ENCODE data around the gene ZNF70. TPM values are rescaled to one million over a fixed set of nuclear protein-coding genes. Genes with fewer than 3 reads are reported as not detected.

The ZNF70 gene
- total RNA-seq, 1 donor from 2014 or later = 12.1 TPM

DNA sequence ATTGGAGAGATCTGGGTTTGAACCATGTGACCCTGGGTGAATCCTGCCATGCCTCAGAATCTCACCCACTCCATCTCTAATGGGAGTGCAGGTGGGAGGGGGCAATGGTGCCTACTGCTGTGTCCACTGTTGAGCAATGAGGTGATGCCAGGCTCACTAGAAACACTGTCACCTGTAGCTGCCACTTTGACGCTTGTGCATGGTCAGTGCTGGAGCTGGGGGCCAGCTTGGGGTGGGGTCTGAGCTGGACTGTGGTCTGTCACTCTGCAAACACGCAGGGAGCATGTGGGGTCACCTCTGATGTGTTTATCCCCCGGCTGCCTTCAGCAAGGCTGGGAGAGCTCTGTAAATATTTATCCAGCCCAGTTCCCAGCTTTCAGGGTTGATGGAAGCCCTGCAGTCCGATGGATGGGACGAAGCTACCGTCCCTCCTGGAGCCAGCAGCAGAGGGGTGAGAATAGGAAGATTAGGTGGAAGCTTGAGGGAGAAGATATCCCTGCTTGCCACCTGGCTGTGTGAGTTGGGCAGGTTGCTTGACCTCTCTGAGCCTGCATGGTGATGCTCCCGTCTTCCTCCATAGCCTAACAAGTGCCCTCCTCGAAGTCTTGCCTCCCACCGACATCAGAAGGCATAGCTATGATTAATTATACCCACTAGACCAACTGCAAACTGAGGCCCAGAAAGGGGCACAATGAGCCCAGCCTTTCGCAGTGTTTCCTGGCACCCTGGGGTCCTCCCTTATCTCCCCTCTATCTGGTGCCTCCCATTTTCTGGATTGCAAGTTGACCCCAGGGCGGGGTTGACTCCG is 23.4 kb upstream of the ZNF70 start:
- no peak for DNase-seq (ENCODE audit: low spot score)
- TF ChIP-seq, protein P1, sequence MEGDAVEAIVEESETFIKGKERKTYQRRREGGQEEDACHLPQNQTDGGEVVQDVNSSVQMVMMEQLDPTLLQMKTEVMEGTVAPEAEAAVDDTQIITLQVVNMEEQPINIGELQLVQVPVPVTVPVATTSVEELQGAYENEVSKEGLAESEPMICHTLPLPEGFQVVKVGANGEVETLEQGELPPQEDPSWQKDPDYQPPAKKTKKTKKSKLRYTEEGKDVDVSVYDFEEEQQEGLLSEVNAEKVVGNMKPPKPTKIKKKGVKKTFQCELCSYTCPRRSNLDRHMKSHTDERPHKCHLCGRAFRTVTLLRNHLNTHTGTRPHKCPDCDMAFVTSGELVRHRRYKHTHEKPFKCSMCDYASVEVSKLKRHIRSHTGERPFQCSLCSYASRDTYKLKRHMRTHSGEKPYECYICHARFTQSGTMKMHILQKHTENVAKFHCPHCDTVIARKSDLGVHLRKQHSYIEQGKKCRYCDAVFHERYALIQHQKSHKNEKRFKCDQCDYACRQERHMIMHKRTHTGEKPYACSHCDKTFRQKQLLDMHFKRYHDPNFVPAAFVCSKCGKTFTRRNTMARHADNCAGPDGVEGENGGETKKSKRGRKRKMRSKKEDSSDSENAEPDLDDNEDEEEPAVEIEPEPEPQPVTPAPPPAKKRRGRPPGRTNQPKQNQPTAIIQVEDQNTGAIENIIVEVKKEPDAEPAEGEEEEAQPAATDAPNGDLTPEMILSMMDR (IDR thresholded peaks at IDR 0.05) = no peak
- H3K27me3 Mint-ChIP-seq (ENCODE audit: low read depth) = no peaks in the 10 kb centered on the region
- no peaks in the 10 kb centered on the region for H3K36me3 Mint-ChIP-seq (ENCODE audit: low read depth)
- H3K9me3 Mint-ChIP-seq (ENCODE audit: low read depth) = no peaks in the 10 kb centered on the region
- peak overlapping the region; percentile 71 for H3K27ac Mint-ChIP-seq (ENCODE audit: unreplicated experiment)
- H3K4me3 Mint-ChIP-seq (ENCODE audit: unreplicated experiment) = peak overlapping the region; percentile 71
- peaks cover 58% of the 10 kb centered on the region for H3K4me1 Mint-ChIP-seq (ENCODE audit: low read depth)

DNA sequence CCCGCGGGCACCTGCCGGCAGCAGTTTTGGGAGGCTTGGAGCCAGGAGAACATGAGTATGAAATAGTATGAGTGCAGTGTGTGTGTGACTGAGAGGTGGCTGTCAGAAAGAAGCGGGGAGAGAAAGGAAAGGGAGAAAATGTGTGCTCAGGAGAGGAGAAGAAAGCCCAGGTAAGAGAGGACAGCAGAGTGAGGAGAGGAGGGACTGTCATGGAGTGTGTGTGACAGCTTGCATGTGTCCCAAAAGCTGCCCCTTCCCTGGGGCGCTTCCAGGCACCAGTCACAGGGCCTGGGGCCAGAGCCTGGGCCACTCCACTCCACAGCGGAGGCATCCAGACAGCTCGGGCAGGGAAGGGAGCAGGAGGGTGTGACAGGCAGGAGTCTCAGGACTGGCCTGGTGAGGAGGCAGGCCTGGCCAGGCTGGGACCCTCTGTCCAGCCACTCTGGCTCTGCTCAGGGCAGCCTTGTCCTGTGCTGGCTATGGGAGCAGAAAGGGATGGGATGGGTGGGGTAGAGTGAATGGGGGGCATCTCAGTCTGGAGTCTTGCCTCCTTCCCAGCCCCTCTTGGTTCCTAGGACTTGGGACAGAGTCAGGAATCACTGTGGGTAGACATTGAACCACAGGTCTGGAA is 22.7 kb upstream of the ZNF70 start:
- no peaks in the 10 kb centered on the region for H3K9me3 Mint-ChIP-seq (ENCODE audit: low read depth)
- no peaks in the 10 kb centered on the region for H3K27me3 Mint-ChIP-seq (ENCODE audit: low read depth)
- no peaks in the 10 kb centered on the region for H3K36me3 Mint-ChIP-seq (ENCODE audit: low read depth)
- TF ChIP-seq, protein P1 (IDR thresholded peaks at IDR 0.05) = no peak
- peaks cover 63% of the 10 kb centered on the region for H3K4me1 Mint-ChIP-seq (ENCODE audit: low read depth)
- no peak for DNase-seq (ENCODE audit: low spot score)
- peak overlapping the region; percentile 71 for H3K4me3 Mint-ChIP-seq (ENCODE audit: unreplicated experiment)
- H3K27ac Mint-ChIP-seq (ENCODE audit: unreplicated experiment) = peak overlapping the region; percentile 78

DNA sequence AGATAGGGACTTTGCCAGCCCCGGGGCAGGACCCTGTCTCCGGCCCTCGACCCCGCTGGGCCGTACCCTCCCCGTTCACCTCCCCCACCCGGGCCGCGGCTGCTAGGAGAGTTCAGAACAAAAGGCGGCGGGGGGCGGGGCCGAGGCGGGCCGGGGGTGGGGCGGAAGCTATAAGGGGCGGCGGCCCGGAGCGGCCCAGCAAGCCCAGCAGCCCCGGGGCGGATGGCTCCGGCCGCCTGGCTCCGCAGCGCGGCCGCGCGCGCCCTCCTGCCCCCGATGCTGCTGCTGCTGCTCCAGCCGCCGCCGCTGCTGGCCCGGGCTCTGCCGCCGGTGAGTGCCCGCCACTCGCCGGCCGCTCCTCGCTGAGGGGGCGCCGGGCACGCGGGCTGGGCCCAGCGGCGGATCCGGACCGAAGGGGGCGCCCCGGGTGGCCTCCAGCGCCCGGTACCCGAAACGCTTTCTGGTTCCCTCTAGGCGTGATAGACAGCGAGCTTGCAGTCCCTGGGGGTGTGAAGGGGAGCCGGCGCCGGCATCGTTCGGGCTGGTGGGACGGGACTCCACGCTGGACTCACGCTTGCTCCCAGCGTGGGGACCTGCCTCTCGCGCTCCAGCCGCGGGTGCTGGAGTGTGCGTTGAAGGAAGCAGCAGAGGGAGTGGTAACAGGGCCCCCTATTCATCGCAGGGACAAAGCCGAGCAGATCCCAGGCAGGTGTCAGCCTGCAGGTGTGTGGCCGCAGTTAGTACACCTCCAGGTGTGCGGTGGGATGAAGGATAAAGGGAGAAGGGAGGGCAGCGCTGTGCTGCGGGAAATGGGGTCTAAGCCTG is 21.9 kb upstream of the ZNF70 start, which contains the start of gene MMP11:
Gene MMP11 (plus strand): TSS at position 201 of the 825 bp plus-strand sequence. CDS start 22 bp downstream, at position 223.
- Mint-ChIP-seq H3K27me3 (ENCODE audit: low read depth) (no peaks in the 10 kb centered on the region), H3K36me3 (ENCODE audit: low read depth) (no peaks in the 10 kb centered on the region), H3K4me1 (ENCODE audit: low read depth) (peaks cover 58% of the 10 kb centered on the region), H3K4me3 (ENCODE audit: unreplicated experiment) (peak within 1 kb of the TSS; percentile 71), H3K27ac (ENCODE audit: unreplicated experiment) (peak within 1 kb of the TSS; percentile 78), H3K9me3 (ENCODE audit: low read depth) (no peaks in the 10 kb centered on the region)
- DNase-seq (ENCODE audit: low spot score) = no peak
- TF ChIP-seq, protein P1 (IDR thresholded peaks at IDR 0.05) = peak; percentile 46

DNA sequence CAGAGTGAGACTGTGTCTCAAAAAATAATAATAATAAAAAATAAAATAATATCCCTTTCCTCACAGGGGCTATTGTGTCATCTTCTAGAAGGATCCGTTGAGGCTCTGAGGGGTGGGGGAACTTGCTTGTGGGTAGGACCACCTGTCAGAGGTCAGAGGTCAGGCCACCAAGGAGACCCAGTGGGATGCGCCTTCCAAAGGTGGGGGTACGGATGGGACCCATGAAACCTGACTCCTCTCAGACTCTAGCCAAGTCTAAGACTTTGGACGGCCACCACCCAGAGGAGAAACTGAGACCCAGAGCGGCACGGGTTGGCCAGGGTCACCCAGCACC is 21.4 kb upstream of the ZNF70 start:
- Mint-ChIP-seq H3K4me1 (ENCODE audit: low read depth) (peaks cover 53% of the 10 kb centered on the region), H3K9me3 (ENCODE audit: low read depth) (no peaks in the 10 kb centered on the region), H3K4me3 (ENCODE audit: unreplicated experiment) (peak overlapping the region; percentile 58), H3K27ac (ENCODE audit: unreplicated experiment) (no peak overlapping the region), H3K36me3 (ENCODE audit: low read depth) (no peaks in the 10 kb centered on the region), H3K27me3 (ENCODE audit: low read depth) (no peaks in the 10 kb centered on the region)
- TF ChIP-seq, protein P1 (IDR thresholded peaks at IDR 0.05) = no peak
- no peak for DNase-seq (ENCODE audit: low spot score)
